ENCODE measurements around the gene DNAH1. TPM values are rescaled to one million over a fixed set of nuclear protein-coding genes. Genes with fewer than 3 reads are reported as not detected.

DNAH1 gene
- 1.9 and 8.8 TPM in 2 replicates for total RNA-seq

GRCh38 chr3:52315977-52316764 lies at the start of gene DNAH1:
TSS of gene DNAH1 (plus strand) at chr3:52316319. CDS start at chr3:52322443, 6,124 bp downstream.

GRCh38 chr3:52278510-52279069 lies 37.5 kb upstream of the DNAH1 start, which contains the start of gene WDR82:
TSS of gene WDR82 (minus strand) at chr3:52278649. CDS start at chr3:52278361, 288 bp downstream.

GRCh38 chr3:52444860-52445793 lies 129.0 kb downstream of the DNAH1 start, which contains the start of gene SEMA3G:
TSS of gene SEMA3G (minus strand) at chr3:52445103. CDS start at chr3:52445027, 76 bp downstream.

Other genes with a start within 250 kb of the DNAH1 start
- gene POC1A, start 161.9 kb upstream of the DNAH1 start, total RNA-seq = 1.2 and 2.1 TPM in 2 replicates
- 16.3 and 18.0 TPM in 2 replicates for gene ALAS1, start 118.2 kb upstream of the DNAH1 start, total RNA-seq
- not detected in 2 replicates for gene TLR9, start 90.7 kb upstream of the DNAH1 start, total RNA-seq
- gene TWF2, start 77.2 kb upstream of the DNAH1 start, total RNA-seq = 81.2 and 92.4 TPM in 2 replicates
- 16.3 and 20.8 TPM in 2 replicates for gene PPM1M, start 70.6 kb upstream of the DNAH1 start, total RNA-seq
- 48.1 and 50.2 TPM in 2 replicates for gene WDR82, start 37.7 kb upstream of the DNAH1 start, total RNA-seq
- 2.7 and 3.1 TPM in 2 replicates for gene GLYCTK, start 28.5 kb upstream of the DNAH1 start, total RNA-seq
- gene BAP1, start 93.7 kb downstream of the DNAH1 start, total RNA-seq = 50.4 and 57.7 TPM in 2 replicates
- gene PHF7, start 94.3 kb downstream of the DNAH1 start, total RNA-seq = 3.6 and 6.6 TPM in 2 replicates
- gene SEMA3G, start 128.8 kb downstream of the DNAH1 start, total RNA-seq = 0.06 and 0.10 TPM in 2 replicates
- 0.31 TPM in 1 of 2 replicates, not detected in the other for gene TNNC1, start 137.7 kb downstream of the DNAH1 start, total RNA-seq
- 38.9 and 44.1 TPM in 2 replicates for gene NISCH, start 139.3 kb downstream of the DNAH1 start, total RNA-seq
- 3.0 and 4.4 TPM in 2 replicates for gene STAB1, start 179.0 kb downstream of the DNAH1 start, total RNA-seq
- gene NT5DC2, start 217.5 kb downstream of the DNAH1 start, total RNA-seq = 67.2 and 86.1 TPM in 2 replicates
- gene UQCC5, start 220.3 kb downstream of the DNAH1 start, total RNA-seq = 5.8 and 8.5 TPM in 2 replicates

All from cardiac ventricle fibroblast (primary cell).